Adipose tissue (tissue), 3 donors: ENCODE measurements around the gene STK4. TPM values are rescaled to one million over a fixed set of nuclear protein-coding genes. Genes with fewer than 3 reads are reported as not detected.
"Not testable (repeated sequence)": the region's sequence is repeated elsewhere in the genome, so short reads cannot be mapped to it uniquely, and the experiment has no call there.

ENCODE experiments used
- H3K27ac ChIP-seq: one replicate; pipeline ENCODE4 v1.5.1; 2013; ENCODE audit warnings: low read depth, low read length
- WGBS, 3 donors: extraction: QIAGEN DNeasy Blood & Tissue Kit; methylation state at CpG; one replicate each; pipeline ENCODE4 v1.1.7; 2013; 5-methylcytosine and 5-hydroxymethylcytosine counted together
- polyA plus RNA-seq, 3 donors: library from polyadenylated mRNA; stranded (reverse); fragments of 200-250 nt; gene quantifications; one replicate each; pipeline ENCODE4 v1.2.3, GENCODE V29; 2013
- donor health status: healthy with polysubstance abuse.
- donor health status: Bipolar disorder and iron deficiency.
- donor health status: healthy.

STK4 gene
- polyA plus RNA-seq, 3 donors = 3.9 to 8.7 (median 8.0) TPM

- H3K27ac ChIP-seq = no peak overlapping the region
- 44 to 54% (median 49%) methylated on average over 3 of the region's 3 CpGs for WGBS, 3 donors
Measured at GRCh38 chr20:44969300-44969894, 3.1 kb downstream of the STK4 start.

- WGBS, 3 donors = 26 to 65% (median 38%) methylated on average over 1 of the region's 1 CpG
- no peak overlapping the region for H3K27ac ChIP-seq
Measured at GRCh38 chr20:44970243-44970757, 4.0 kb downstream of the STK4 start.

GRCh38 chr20:44973053-44973452, 6.7 kb downstream of the STK4 start:
- H3K27ac ChIP-seq = no peak overlapping the region
- 73 to 85% (median 78%) methylated on average over 2 of the region's 2 CpGs for WGBS, 3 donors

GRCh38 chr20:44976698-44977097, 10.4 kb downstream of the STK4 start:
- no peak overlapping the region for H3K27ac ChIP-seq
- 91 to 97% (median 96%) methylated on average over 4 of the region's 4 CpGs for WGBS, 3 donors

GRCh38 chr20:44979090-44979621, 12.8 kb downstream of the STK4 start:
- no peak overlapping the region for H3K27ac ChIP-seq
- 44 to 67% (median 46%) methylated on average over 2 of the region's 2 CpGs for WGBS, 3 donors

GRCh38 chr20:44981736-44982406, 15.6 kb downstream of the STK4 start:
- no peak overlapping the region for H3K27ac ChIP-seq
- WGBS, 3 donors = 81 to 89% (median 89%) methylated on average over 8 of the region's 8 CpGs

- no peak overlapping the region for H3K27ac ChIP-seq
- 96 to 97% (median 97%) methylated on average over 7 of the region's 7 CpGs for WGBS, 3 donors
Measured at GRCh38 chr20:44983093-44983674, 16.9 kb downstream of the STK4 start.

- 90 to 94% (median 92%) methylated on average over 1 of the region's 1 CpG for WGBS, 3 donors
- H3K27ac ChIP-seq = no peak overlapping the region
Measured at GRCh38 chr20:44988631-44989171, 22.4 kb downstream of the STK4 start.

GRCh38 chr20:44990425-44990824, 24.1 kb downstream of the STK4 start:
- WGBS, 3 donors = 35 to 76% (median 47%) methylated on average over 3 of the region's 3 CpGs
- no peak overlapping the region for H3K27ac ChIP-seq

GRCh38 chr20:44990957-44991356, 24.6 kb downstream of the STK4 start:
- no peak overlapping the region for H3K27ac ChIP-seq

GRCh38 chr20:44993343-44993742, 27.0 kb downstream of the STK4 start:
- WGBS, 3 donors = 51 to 94% (median 53%) methylated on average over 3 of the region's 3 CpGs
- H3K27ac ChIP-seq = no peak overlapping the region

GRCh38 chr20:44997171-44997570, 30.9 kb downstream of the STK4 start:
- H3K27ac ChIP-seq = no peak overlapping the region
- WGBS, 3 donors = 94 to 97% (median 95%) methylated on average over 6 of the region's 6 CpGs

- 92 to 96% (median 95%) methylated on average over 5 of the region's 5 CpGs for WGBS, 3 donors
- no peak overlapping the region for H3K27ac ChIP-seq
Measured at GRCh38 chr20:44997668-44998067, 31.4 kb downstream of the STK4 start.

GRCh38 chr20:45008521-45009049, 42.3 kb downstream of the STK4 start:
- no peak overlapping the region for H3K27ac ChIP-seq

GRCh38 chr20:45010399-45010828, 44.1 kb downstream of the STK4 start:
- no peak overlapping the region for H3K27ac ChIP-seq

- no peak overlapping the region for H3K27ac ChIP-seq
- WGBS, 3 donors = 21 to 28% (median 24%) methylated on average over 2 of the region's 2 CpGs
Measured at GRCh38 chr20:45011108-45011526, 44.8 kb downstream of the STK4 start.

GRCh38 chr20:45012682-45013302, 46.5 kb downstream of the STK4 start:
- no peak overlapping the region for H3K27ac ChIP-seq
- 90 to 95% (median 94%) methylated on average over 3 of the region's 3 CpGs for WGBS, 3 donors

GRCh38 chr20:45014131-45014530, 47.8 kb downstream of the STK4 start:
- WGBS, 3 donors = 68 to 89% (median 70%) methylated on average over 8 of the region's 8 CpGs
- H3K27ac ChIP-seq = not testable (repeated sequence)
